ENCODE measurements around the gene MN1.

MN1 gene

GRCh38 chr22:27726686-27727449 is 74.7 kb downstream of the MN1 start:
- CTCF ChIA-PET, result no interaction called here
- TF ChIP-seq CTCF (IDR thresholded peaks at IDR 0.05; ENCODE audit: control extremely low read depth, extremely low read depth, low read depth, missing control alignments), result no peak
- POLR2A ChIA-PET, result no interaction called here
- no peak for DNase-seq (ENCODE audit: extremely low spot score)

GRCh38 chr22:27726331-27726685 is 75.2 kb downstream of the MN1 start:
- POLR2A ChIA-PET, result no interaction called here

GRCh38 chr22:27725661-27726060 is 75.9 kb downstream of the MN1 start:
- DNase-seq (ENCODE audit: extremely low spot score), result no peak
- ChIA-PET POLR2A (no interaction called here), CTCF (no interaction called here)
- TF ChIP-seq CTCF (IDR thresholded peaks at IDR 0.05; ENCODE audit: control extremely low read depth, extremely low read depth, low read depth, missing control alignments), result no peak

More at GRCh38 chr22:27726331-27726685, 75.2 kb downstream of the MN1 start:
- CTCF ChIA-PET, result no interaction called here
- DNase-seq (ENCODE audit: extremely low spot score), result no peak
- no peak for TF ChIP-seq CTCF (IDR thresholded peaks at IDR 0.05; ENCODE audit: control extremely low read depth, extremely low read depth, low read depth, missing control alignments)

- ChIA-PET POLR2A (no interaction called here), CTCF (no interaction called here)
- TF ChIP-seq CTCF (IDR thresholded peaks at IDR 0.05; ENCODE audit: control extremely low read depth, extremely low read depth, low read depth, missing control alignments), result no peak
- no peak for DNase-seq (ENCODE audit: extremely low spot score)
Observed at GRCh38 chr22:27724709-27725108, 76.8 kb downstream of the MN1 start.

GRCh38 chr22:27724157-27724556 is 77.4 kb downstream of the MN1 start:
- ChIA-PET CTCF (no interaction called here), POLR2A (no interaction called here)
- TF ChIP-seq CTCF (IDR thresholded peaks at IDR 0.05; ENCODE audit: control extremely low read depth, extremely low read depth, low read depth, missing control alignments), result no peak
- DNase-seq (ENCODE audit: extremely low spot score), result no peak

GRCh38 chr22:27723708-27724107 is 77.8 kb downstream of the MN1 start:
- DNase-seq (ENCODE audit: extremely low spot score), result no peak
- CTCF ChIA-PET, result interaction anchor here (1.0 kb wide), 1 partner anchor 12 kb away, joined by 3 read pairs; no protein-coding TSS in a partner anchor
- TF ChIP-seq CTCF (IDR thresholded peaks at IDR 0.05; ENCODE audit: control extremely low read depth, extremely low read depth, low read depth, missing control alignments), result no peak
- POLR2A ChIA-PET, result no interaction called here

Measured in GM10248 (cell line).